Measurements from ENCODE around the gene CCDC170.
"Not testable (repeated sequence)": the region's sequence is repeated elsewhere in the genome, so short reads cannot be mapped to it uniquely, and the experiment has no call there.

The CCDC170 gene

DNA sequence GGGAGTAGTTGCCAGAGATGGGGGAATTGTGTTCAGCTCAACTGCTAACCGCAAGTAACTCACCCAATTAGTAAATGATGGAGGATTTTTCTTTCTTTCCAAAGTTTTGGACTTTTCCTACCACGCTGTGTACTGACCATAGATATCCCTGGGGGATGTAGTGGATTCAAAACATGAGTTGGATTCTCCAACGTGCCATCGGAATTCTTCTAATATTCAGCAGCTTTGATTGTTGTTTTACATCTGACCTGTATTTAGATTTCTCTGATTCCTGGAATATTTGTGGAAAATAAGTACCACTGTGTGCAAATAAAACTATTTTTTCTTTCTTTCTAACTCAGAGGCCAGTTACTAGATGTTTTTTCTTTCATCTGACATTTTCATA lies 1.1 kb downstream of the CCDC170 start:
- no peak for DNase-seq

DNA sequence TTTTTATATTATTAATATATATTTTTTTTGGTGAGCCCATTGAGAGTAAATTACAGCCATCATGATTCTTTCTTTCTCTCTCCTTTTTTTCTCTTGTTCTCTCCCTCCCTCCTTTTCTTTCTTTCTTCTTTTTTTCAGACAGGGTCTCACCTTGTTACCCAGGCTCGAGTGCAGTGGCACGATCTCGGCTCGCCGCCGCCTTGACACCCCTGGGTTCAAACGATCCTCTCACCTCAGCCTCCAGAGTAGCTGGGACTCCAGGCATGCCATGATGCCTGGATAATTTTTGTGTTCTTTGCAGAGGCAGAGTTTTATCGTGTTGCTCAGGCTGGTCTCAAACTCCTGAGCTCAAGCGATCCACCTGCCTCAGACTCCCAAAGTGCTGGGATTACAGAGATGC lies 1.6 kb downstream of the CCDC170 start:
- DNase-seq: no peak

DNA sequence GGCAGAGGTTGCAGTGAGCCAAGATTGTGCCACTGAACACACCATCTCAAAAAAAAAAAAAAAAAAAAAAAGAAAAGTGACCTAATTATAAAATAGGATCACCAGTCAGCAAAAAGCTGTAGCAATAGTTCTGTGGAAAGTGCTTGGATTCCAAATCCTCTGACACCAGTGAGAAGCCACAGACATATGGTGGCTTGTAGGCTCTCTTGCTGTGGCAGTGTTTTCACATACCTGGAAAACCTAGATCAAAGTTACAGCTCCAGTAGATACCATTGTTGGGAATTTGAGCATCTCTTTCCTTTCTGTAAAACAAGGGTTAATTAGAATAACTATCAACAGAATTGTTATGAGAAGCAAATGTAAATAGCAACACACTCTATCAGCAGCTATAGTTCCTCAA lies 4.1 kb downstream of the CCDC170 start:
- no peak for DNase-seq

DNA sequence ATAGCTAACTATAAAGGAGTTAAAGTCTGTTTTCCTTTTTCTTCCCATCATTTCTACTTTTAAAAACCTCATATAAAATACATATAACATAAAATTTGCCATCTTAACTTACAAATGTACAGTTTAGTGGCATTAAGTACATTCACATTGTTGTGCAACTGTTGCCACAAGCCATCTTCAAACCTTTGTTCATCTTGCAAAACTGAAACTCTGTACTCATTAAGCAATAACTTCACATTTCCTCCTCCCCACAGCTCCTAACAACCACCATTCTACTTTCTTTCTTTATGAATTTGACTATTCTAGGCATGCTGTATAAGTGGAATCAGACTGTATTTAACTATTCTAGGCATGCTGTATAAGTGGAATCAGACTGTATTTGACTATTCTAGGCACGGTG lies 4.5 kb downstream of the CCDC170 start:
- DNase-seq: no peak

DNA sequence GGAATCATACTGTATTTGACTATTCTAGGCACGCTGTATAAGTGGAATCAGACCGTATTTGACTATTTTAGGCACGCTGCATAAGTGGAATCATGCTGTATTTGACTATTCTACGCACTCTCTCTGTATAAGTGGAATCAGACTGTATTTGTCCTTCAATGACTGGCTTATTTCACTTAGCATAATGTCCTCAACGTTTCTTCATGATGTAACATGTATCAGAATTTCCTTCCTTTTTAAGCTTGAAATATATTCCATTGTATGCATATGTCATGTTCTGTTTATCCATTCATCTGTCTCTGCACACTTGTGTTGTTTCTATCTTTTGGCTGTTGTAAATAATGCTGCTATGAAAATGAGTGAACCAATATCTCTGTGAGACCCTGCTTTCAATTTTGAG lies 5.7 kb downstream of the CCDC170 start:
- DNase-seq: no peak

DNA sequence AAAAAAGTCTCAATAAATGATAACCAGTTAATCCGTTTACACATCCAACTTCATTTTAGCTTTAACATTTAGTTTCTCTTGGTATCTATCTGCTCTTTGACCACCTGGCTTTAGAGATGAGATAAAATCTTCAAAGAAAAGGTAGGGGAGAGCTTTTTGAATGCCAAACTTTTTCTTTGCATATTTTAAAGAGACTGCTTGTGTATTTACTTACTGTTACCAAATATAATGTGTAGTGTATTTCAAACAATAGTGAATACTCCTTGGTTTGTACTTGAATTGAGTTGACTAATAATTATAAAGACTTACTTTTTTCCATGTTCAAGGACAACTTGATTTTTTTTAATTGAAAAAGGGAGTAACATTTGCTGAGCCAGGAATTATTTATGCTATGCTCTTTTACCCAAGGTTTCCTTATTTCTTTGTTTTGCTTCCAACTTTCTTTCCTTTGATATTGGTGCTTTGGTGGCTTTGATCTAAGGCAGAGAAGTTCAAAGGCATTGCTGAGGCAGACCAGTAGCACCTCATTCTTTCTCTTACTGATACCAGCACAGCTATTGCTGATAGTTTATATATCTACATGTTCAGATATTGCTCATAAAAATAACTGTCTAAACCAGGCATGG lies 7.8 kb downstream of the CCDC170 start:
- DNase-seq: no peak

DNA sequence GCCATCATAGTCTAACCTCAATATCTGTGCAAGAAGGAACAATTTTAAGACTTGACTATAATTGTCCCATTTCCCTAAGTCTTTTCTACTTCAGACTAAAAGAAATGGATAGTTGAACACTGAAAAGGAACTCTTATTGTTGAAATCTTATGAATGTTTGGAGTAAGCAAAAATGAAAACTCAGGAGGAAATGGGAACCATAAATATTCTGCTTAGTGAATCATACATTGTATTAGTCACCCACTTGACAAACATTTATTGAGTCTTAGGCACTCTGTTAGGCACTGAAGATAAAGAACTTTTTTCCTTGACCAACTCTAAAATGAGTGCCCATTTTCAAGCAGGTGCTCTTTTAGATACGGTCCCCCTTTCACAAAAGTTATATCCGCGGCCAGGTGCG lies 8.7 kb downstream of the CCDC170 start:
- DNase-seq: no peak

DNA sequence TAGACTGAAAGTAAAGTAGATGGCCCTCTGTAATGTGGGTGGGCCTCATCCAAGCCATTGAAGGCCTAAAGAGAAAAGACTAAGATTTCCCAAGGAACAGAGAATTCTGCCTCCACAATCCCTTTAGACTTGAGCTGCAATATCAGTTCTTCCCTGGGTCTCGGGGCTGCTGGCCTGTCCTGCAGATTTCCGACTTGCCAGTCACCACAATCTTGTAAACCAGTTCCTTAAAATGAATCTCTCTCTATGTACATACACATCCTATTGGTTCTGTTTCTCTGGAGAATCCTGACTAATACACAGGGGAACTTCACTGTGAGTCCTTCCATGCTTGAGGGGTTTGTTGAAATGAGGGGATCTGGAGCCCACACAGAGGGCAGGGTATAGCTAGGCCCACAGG lies 12.9 kb downstream of the CCDC170 start:
- DNase-seq: no peak

DNA sequence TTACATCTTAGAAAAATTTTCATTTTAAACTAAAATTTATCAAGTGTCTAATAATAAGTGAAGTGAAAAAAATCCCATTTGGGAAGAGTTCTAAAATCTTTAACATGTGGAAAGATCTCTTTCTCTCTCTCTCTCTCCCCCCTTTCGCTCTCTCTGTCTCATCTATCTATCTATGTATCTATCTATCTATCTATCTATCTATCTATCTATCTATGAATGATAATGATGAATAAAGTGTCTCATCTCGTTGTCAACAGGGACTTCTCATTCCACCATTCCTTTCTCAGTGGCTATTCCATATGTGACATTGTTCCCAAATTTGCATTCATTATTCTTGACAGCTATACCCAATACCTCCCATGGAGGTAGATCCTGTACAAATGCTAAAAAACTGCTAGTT lies 15.2 kb downstream of the CCDC170 start:
- no peak for DNase-seq

DNA sequence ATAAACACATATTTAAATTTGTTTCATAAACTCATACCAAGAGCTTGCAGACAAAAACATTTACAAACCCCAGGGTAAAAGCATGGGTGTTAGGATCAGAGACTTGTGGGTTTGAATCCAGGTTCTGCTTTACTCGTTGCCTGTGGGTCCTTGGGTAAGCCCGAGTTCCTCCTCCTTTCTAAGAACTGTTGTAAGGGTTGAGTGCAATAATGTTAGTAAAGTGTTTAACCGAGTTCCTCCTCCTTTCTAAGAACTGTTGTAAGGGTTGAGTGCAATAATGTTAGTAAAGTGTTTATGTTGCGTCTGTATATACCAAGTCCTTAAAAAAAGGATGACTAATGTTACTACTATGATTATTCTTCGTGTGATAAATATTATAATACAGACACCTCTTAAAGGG lies 18.7 kb downstream of the CCDC170 start:
- DNase-seq: no peak

DNA sequence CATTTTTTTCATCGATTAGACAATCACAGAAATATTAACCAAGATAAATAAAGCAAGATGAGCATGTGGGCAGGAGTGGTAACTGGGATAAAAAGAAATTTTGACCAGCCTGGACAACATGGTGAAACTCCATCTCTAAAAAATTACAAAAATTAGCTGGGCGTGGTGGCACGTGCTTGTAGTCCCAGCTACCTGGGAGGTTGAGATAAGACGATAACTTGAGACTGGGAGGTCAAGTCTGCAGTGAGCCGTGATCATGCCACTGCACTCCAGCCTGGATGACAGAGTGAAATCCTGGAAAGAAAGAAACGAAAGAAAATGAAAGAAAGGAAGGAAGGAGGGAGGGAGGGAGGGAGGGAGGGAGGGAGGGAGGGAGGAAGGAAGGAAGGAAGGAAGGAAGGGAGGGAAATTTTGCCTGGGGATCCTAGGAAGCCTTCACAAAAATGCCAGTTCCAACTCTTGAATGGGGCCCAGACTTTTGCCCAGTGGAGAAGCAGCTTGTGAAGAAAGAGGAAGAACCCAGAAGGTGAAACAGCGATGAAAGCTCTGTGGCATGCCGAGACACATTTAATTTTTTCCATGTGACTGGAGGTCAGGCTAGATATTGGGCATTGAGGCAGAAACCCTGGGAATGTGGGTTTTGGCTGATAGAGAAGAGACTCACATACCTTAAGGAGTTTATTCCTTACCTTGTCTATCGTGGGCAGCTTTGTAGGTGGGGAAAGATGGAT lies 20.3 kb downstream of the CCDC170 start:
- DNase-seq: no peak

DNA sequence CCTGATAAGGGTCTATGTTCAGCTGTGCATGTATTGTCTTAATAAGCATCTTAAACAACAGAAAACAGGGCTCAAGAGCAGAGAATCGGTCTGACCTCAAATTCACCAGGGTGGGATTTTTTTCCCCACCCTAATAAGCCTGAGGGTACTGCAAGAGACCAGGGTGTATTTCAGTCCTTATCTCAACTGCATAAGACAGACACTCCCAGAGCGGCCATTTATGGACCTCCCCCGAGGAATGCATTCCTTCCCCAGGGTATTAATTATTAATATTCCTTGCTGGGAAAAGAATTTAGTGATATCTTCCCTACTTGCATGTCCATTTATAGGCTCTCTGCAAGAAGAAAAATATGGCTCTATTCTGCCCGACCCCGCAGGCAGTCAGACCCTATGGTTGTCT lies 25.2 kb downstream of the CCDC170 start:
- not testable (repeated sequence) for DNase-seq

DNA sequence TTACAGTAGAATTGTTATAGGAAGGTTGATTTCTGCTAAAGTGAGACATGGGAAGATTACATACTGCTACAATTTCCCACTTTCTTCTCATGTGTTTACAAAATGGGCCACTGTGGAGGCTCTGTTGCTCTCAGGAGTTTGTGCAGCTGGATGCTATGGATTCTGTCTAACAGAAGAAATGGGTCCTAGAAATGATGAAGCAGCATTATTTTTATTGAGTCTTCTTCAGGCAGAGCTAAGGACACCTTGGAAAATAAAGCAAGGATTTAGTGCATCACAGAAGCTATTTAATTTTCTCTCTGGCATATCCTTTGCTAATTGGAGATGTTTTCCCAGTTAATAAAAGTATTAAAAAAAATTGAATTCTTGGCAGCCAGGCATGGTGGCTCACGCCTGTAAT lies 29.2 kb downstream of the CCDC170 start:
- DNase-seq: no peak

DNA sequence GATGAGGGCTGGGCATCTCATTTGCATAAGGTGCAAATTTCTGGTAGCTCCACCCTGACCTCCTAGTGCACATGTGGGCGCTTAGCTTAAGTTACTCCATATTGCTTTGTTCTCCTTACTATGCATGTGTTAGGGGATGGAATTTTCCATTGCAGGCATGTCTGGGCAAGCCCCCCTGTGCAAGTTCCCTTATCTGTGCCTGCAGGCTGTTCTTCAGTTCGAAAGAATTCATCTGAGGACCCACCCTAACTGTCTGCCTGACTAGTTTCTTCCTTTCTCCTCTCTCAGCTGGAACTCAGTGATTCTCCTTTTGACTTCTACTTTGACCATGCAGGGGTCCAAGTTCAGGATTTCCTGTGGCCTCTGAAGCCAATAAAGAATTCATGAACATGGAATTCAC lies 30.2 kb downstream of the CCDC170 start:
- no peak for DNase-seq

DNA sequence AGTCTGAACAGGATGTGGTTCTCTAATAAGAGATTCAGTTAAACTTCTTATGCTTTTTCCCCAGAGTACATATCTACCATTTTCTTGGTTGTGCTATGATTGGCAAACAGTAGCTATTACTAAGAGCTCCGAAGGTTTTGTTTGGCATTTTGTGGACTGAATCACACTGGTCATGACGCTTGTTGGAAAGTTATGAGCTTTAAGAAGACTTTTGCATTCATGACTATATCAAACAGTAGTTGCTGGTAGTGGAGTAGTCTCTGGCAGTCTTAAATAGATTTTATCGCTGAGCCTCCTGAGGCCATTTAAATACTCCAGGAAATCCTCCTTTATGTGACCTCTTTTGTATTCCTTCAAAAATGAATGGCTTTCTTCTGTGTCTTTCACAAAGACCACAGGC lies 40.8 kb downstream of the CCDC170 start:
- DNase-seq: no peak

DNA sequence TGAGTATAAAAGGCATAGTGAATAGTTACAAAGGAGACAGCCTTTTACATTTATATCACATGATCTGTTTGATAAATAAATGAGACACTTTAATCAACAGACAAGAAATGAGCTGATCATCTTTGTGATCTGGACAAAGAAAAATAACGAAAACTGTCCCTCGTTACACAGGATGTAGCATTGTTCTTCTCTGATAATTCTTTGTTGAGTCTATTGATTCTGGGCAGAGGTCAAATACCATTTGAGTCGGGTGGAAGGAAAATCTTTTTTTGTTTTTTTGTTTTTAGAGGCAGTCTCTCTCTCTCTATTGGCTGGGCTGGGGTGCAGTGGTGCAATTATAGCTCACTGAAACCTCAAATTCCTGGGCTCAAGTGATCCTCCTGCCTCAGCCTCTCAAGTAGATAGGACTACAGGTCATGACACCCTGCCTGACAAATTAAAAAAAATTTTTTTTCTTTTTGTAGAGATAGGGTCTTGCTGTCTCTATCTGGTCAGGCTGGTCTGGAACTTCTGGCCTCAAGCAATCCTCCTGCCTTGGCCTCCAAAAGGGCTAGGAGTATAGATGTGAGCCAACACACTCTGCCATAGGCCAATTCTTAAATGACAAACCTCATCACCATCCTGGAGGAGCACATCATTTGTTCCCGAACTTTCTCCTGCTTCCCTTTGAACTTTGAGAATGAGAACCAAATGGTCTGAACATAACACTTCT lies 41.8 kb downstream of the CCDC170 start:
- no peak for DNase-seq

DNA sequence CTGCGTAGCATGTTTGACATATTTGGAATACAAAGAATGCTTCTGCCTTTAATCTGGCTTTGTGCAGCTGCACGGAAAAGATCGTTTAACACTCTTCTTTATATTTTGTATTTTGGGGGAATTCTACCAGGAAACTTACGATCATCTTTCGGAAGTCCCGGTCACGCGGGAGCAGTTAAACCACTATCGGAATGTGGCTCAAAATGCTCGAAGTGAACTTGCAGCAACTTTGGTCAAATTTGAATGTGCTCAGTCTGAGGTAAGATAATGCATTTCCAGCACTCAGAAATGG lies 42.3 kb downstream of the CCDC170 start:
- DNase-seq: no peak

DNA sequence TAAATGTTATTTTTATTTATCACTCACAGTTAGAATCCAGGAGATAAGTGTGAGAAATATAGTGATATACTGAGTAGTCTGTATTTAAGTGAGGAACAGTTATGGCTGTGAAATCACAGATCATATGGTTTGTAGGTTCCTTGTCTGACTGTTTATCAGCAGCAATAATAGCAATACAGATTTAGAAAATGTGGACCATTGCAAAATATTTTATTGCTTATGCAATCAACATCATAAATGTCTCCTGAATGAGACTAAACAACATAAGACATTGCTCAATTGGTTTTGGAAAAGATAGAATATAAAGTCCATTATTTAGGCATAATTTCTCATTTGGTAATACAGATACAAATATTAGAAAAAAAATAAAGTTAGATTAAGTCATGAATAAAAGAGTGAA lies 43.7 kb downstream of the CCDC170 start:
- DNase-seq: no peak

DNA sequence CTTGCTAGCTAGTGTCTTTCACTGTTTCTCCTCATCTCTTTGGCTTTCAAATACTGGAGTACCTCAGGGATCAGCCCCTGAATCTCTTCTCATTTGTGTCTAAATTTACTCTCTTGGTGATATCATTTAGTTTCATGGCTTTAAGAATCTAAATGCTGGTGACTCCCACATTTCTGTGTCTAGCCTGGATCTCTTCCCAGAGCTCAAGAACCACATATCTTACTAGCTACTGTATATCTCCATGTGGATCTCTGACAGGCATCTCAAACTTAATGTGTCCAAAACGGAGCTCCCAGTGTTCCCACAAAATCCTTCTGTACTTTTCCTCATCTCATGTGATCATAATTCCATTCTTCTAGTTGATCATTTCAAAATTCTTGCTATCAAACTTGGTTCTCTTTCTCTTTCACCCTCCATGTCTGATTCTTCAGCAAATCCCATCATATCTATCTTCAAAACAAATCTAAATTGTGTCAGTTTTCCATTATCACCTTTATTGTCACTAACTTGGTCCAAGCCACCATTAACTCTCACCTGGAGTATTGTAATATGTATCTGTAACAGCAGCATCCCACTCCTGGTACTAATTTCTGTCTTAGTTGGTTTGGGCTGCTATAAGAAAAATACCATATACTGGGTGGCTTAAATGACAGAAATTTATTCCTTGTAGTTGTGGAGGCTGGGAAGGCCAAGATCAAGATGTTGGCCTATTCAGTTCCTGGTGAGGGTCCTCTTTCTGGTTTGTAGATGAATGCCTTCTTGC lies 45.9 kb downstream of the CCDC170 start:
- DNase-seq: no peak

DNA sequence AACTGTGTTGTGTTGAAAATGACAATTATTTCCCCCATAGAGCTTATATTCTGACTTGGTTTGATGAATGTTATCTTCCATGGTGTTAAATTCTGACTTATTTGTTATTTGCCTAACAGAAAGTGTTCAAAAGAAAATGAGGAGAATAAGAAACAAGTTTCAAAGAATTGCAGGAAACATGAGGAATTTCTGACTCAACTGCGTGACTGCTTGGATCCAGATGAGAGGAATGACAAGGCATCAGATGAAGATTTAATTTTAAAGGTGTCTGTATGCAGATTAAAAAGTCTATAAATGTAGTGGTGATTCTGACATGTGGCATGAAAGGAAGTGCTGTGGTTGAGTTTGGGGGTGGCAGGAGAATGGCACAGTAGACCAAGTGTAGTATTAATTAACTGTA lies 50.6 kb downstream of the CCDC170 start:
- no peak for DNase-seq

DNA sequence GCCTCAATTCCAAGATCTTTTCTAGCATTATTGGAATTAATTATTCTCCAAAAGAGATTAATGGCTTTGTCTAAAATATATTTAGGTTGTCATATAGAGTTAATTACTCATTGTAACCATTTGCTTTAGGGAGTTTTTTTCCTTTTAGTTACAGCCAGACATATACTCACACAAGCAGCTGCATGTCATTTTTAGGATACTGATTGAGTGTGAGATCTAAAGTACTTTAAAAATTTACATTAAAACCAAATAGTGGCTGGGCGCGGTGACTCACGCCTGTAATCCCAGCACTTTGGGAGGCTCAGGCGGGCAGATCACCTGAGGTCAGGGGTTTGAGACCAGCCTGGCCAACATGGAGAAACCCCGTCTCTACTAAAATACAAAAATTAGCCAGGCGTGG lies 51.1 kb downstream of the CCDC170 start:
- not testable (repeated sequence) for DNase-seq

DNA sequence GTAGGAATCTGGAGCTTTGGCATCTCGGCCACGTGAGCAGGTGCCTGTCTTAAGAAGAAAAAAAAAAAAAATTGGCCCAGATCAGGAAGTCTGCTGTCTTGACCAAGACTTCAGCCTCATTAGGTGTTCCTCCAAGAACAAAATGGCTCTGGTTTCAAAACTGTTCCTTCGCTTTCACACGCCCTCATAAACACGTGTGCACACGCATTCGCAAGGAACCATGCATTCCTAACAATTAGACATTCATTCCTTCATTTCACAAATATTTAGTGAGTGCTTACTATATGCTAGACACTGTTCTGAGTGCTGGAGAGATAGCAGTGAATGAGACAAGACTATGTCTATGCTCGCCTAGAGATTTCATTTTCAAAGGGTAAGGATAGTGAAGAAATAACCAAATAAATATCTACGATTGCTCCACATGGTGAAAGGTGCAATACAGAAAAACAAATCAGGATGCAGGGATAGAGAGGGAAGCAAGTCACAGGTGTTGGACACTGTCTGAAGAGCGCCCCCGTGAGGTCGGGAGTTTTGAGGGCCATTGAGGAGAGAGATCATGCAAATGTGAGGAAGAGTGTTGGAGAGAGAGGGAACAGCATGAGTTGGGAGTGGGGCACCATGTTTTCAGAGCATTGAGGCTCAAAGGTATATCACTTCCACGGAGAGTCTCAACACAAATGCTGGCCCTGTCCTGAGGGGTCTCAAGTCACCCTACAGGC lies 53.3 kb downstream of the CCDC170 start:
- DNase-seq: no peak

DNA sequence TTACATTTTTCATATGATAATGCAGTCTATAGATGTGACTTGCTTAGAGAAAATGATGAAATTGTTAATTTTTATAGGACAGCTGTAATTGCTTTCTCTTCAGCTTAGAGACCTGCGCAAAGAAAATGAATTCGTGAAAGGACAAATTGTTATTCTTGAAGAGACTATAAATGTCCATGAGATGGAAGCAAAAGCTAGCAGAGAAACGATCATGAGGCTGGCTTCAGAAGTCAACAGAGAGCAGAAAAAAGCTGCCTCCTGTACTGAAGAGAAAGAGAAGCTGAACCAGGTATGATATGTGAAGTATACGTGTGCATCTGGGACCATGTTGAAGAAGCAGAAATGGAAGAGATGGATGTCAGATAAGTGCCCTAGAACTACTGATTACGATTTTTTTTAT lies 54.4 kb downstream of the CCDC170 start:
- no peak for DNase-seq
